Subcutaneous adipose tissue (tissue), 4 donors: Measurements from ENCODE around the gene SYNGR3. TPM values are rescaled to one million over a fixed set of nuclear protein-coding genes. Genes with fewer than 3 reads are reported as not detected.

Experiments
- total RNA-seq, 4 donors: library from RNA; depleted of rRNA; stranded (reverse); fragments of >200 nt; gene quantifications; one replicate each; pipeline ENCODE4 v1.1.0, GENCODE V29; 2016
- TF ChIP-seq, protein P1 (sequence below): fragments of 450-650 bp; IDR thresholded peaks from one replicate; pipeline ENCODE4 v1.5.1; 2016; ENCODE audit warnings: low read depth, mild to moderate bottlenecking, control low read depth, antibody characterized with exemption, moderate library complexity

Gene SYNGR3
- total RNA-seq, 4 donors from 2014 or later, result not detected

- TF ChIP-seq, protein P1, sequence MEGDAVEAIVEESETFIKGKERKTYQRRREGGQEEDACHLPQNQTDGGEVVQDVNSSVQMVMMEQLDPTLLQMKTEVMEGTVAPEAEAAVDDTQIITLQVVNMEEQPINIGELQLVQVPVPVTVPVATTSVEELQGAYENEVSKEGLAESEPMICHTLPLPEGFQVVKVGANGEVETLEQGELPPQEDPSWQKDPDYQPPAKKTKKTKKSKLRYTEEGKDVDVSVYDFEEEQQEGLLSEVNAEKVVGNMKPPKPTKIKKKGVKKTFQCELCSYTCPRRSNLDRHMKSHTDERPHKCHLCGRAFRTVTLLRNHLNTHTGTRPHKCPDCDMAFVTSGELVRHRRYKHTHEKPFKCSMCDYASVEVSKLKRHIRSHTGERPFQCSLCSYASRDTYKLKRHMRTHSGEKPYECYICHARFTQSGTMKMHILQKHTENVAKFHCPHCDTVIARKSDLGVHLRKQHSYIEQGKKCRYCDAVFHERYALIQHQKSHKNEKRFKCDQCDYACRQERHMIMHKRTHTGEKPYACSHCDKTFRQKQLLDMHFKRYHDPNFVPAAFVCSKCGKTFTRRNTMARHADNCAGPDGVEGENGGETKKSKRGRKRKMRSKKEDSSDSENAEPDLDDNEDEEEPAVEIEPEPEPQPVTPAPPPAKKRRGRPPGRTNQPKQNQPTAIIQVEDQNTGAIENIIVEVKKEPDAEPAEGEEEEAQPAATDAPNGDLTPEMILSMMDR, result no peak
These were observed 42.7 kb downstream of the SYNGR3 start for GRCh38 chr16:2032285-2033056.

- TF ChIP-seq, protein P1, result no peak
These were observed 43.5 kb downstream of the SYNGR3 start for GRCh38 chr16:2033057-2033908.

- TF ChIP-seq, protein P1, result no peak
These were observed 45.1 kb downstream of the SYNGR3 start for GRCh38 chr16:2034696-2035430.

DNA sequence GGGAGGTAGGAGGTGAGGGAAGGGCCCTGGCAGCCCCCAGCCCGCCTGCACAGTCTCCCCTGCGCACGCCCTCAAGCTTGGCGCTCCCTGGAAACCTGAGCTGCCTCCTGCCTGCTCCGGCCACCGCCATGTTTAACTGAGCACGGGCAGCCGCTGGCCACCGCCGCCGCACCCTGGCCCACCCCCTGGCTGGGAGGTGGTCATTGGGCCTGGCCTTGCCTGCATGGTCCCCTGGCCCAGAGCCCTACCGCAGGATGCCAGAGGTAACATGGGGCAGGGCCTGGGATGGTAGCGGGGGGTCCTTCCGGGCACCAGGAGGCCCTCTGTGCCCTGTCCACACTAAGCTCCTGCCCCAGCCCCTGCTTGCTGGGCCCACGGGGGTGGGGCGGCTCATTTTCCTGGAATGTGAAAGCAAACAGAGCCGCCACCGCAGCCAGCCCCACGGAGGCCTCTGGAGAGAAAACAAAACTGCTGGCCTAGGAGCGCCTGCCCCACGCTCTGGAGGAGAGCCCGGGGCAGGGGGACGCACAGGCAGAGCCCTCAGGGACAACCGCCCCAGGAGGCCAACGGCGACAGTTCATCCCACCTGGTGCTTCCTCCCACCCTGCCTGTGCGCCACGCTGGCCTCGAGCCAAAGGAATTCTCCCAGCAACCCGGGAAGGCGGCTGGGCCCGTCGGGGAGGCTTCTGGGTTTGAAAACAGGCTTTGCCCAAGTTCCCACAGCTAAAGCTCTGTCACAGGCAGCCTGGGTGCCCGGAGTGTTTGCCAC, 45.8 kb downstream of the SYNGR3 start:
- TF ChIP-seq, protein P1, result no peak

- TF ChIP-seq, protein P1, result no peak
These were observed 46.6 kb downstream of the SYNGR3 start for GRCh38 chr16:2036200-2036966.

DNA sequence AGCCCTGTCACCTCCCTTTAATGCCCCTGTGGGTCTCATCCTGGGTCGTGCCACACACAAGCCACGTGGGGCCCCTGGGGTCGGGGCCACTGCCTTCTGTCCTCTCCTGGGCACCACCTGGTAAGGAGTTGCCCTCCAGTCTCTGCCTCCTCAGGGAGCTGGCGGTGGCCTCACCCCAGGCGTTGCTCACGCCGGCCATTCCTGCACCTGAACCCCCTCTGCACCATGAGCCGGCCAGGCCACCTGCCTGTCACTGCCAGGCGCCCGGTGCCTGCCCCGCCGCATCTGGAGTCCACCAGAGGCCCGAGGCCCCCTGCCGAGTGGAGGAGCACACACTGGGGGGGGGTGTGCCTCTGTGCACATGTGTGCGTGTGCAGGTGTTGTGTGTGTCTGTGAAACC, 47.3 kb downstream of the SYNGR3 start:
- TF ChIP-seq, protein P1, result no peak
